Esophagus muscularis mucosa (tissue), 4 donors: ENCODE measurements around the gene EID3. TPM values are rescaled to one million over a fixed set of nuclear protein-coding genes. Genes with fewer than 3 reads are reported as not detected.

Source experiments
- DNase-seq: peaks from one replicate; pipeline ENCODE4 v3.0.0-alpha.2; 2017; ENCODE audit errors: extremely low spot score
- H3K27ac ChIP-seq, 4 donors: fragments of 200-600 bp; sonication (generic); replicated peaks in 1 of 4; 1 replicate in 3 of 4; 2 replicates in 1 of 4; pipeline ENCODE4 v1.5.1; 2016 to 2019; ENCODE audit warnings: mild to moderate bottlenecking in 1 of 4
- H3K27me3 ChIP-seq, 4 donors: fragments of 200-600 bp; sonication (generic); one replicate each; pipeline versions ENCODE4 v1.5.1 to v1.6.0; 2016 to 2019
- H3K36me3 ChIP-seq, 4 donors: fragments of 200-600 bp; sonication (generic); one replicate each; pipeline ENCODE4 v1.5.1; 2016 to 2019
- H3K4me1 ChIP-seq, 4 donors: fragments of 200-600 bp; sonication (generic); one replicate each; pipeline ENCODE4 v1.5.1; 2016 to 2019
- H3K4me3 ChIP-seq, 4 donors: fragments of 200-600 bp; sonication (generic); 1 replicate in 2 of 4; 2 replicates in 2 of 4; pipeline ENCODE4 v1.5.1; 2016 to 2019; ENCODE audit warnings: mild to moderate bottlenecking in 4 of 4, moderate library complexity in 1 of 4
- H3K9me3 ChIP-seq, 4 donors: fragments of 200-600 bp; sonication (generic); 1 replicate in 3 of 4; 2 replicates in 1 of 4; pipeline ENCODE4 v1.5.1; 2016 to 2019
- EP300 ChIP-seq: sonication (generic); formaldehyde crosslinking; IDR thresholded peaks from one replicate; pipeline ENCODE4 v1.6.1; 2017; ENCODE audit warnings: antibody characterized with exemption
- POLR2A ChIP-seq: fragments of 450-650 bp; IDR thresholded peaks from one replicate; pipeline ENCODE4 v1.6.1; 2017; ENCODE audit warnings: antibody characterized with exemption, moderate library complexity, mild to moderate bottlenecking, low read depth
- POLR2AphosphoS5 ChIP-seq, 2 donors: sonication (generic); formaldehyde crosslinking; IDR thresholded peaks; one replicate each; pipeline ENCODE4 v1.6.1; 2017; ENCODE audit warnings: antibody characterized with exemption in 2 of 2
- whole genome bisulfite sequencing: methylation state at CpG from one replicate; pipeline ENCODE4 v1.1.5; 2018; 5-methylcytosine and 5-hydroxymethylcytosine counted together
- intact Hi-C: fragments of 100-400 bp; cut with DNase I; formaldehyde crosslinking; loops from one replicate; pipeline ENCODE4 v1.15.1; 2023
- total RNA-seq, 4 donors: library from RNA; depleted of rRNA; stranded (reverse); fragments of >200 nt; gene quantifications; one replicate each; pipeline versions ENCODE4 v1.1.0 to v1.2.1, GENCODE V29; 2016
- TF ChIP-seq, protein P1 (sequence below), 3 experiments: fragments of 200-600 bp in 2 of 3; fragments of 450-650 bp in 1 of 3; sonication (generic) in 2 of 3; IDR thresholded peaks; one replicate each; pipeline ENCODE4 v1.5.1; 2017 to 2019; ENCODE audit warnings: antibody characterized with exemption in 3 of 3, mild to moderate bottlenecking in 2 of 3, moderate library complexity in 1 of 3

EID3 gene
- total RNA-seq, 4 donors from 2014 or later: 7.6 to 19.5 (median 12.1) TPM

DNA sequence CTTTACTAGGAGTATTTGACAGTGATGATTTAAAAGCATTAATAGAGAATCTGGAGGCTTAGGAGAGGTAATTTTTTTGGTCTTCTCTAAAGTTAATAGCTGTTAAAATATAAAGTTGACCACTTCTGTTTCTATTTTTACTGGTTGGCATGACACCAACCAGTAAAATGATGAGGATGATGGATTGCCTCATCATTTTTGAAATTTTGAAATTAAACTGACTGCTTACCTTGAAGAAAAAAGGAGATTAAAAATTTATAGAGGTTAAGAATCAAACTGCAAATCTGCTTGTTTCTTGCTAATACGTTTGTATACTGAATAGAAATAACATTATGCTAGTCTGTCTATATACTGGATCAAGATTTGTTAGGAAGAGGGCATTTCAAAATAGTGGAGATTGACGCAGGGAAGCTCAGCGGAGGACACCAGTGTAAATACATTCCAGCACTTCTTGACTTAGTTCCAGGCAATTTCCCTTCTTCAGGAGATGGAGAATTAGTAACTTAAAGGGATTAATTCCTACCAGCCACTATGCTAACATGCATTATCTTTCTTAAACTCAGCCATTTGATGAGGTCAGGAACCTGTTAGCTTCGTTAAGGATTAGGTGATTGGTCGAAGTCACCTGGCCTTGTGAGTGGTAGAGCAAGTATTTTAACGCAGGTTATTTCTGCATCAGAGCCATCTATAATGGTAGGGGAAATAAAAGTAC is 3.6 kb downstream of the EID3 start:
- intact Hi-C loops: no loop called here
- Histone ChIP-seq H3K4me1 (peaks cover 49 to 75% (median 66%) of the 10 kb centered on the region in 4 donors), H3K9me3 (no peaks in the 10 kb centered on the region), H3K4me3 (peak overlapping the region in 1 of 4 donors; percentile 2), H3K36me3 (peaks cover 12 to 57% (median 20%) of the 10 kb centered on the region in 4 donors), H3K27ac (peak overlapping the region; percentile 30 to 87 (median 40)), H3K27me3 (no peaks in the 10 kb centered on the region)
- WGBS: 57% methylated on average over 6 of the region's 6 CpGs
- TF ChIP-seq POLR2A (no peak), POLR2AphosphoS5 (IDR thresholded peaks at IDR 0.05) (peak in 1 of 2 donors; percentile 23)
- no peak for DNase-seq

DNA sequence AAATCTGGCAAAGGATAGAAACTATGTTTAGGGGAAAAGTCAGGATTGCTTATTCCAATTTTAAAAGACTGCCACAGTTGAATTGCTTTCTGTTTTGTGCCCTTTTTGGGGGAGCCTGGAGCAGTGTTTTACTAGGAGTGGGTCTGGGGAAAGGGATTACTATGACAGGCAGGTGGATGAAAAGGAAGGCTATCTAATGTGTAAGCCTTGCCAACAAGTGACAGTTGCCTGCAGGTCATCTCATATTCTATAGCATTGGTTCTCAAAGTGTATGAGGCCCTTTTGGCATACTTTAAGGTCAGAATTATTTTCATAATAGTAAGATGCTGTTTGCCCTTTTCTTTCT is 4.1 kb downstream of the EID3 start:
- TF ChIP-seq EP300: no peak
- no peaks in the 10 kb centered on the region for H3K9me3 ChIP-seq
- no peak for DNase-seq
- no peak overlapping the region for H3K4me3 ChIP-seq
- peaks cover 15 to 62% (median 25%) of the 10 kb centered on the region in 4 donors for H3K36me3 ChIP-seq
- H3K27ac ChIP-seq: peak overlapping the region; percentile 30 to 87 (median 40)
- H3K27me3 ChIP-seq: no peaks in the 10 kb centered on the region
- intact Hi-C loops: no loop called here
- H3K4me1 ChIP-seq: peaks cover 47 to 70% (median 62%) of the 10 kb centered on the region in 4 donors

DNA sequence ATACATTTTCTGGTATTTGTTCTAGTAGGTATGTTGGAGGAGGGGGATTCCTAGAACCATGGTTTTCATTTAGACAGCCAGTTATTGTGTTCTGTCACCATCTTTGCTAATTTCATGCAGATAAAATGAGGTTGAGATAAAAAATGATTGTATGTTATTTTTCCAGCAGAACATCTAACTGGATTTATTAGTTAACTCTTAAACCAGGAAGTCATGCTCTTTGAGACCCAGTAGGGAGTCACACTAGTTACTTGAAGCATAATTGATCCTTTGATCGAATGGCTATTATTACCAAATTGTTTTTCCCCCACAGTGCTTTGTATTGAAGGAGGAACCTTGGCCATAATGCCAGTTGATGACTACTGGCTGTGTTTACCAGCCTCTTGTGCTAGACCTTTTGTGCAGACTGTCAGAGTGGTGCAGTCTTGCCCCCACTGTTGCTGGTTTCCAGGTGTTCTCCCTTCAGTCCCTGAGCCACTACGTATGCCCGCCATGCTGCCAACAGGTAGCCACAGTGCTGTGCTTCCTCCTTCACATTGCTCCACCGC is 6.0 kb downstream of the EID3 start:
- no peak overlapping the region for H3K4me3 ChIP-seq
- TF ChIP-seq POLR2AphosphoS5 (IDR thresholded peaks at IDR 0.05) (no peak), EP300 (no peak), POLR2A (no peak)
- TF ChIP-seq, protein P1, sequence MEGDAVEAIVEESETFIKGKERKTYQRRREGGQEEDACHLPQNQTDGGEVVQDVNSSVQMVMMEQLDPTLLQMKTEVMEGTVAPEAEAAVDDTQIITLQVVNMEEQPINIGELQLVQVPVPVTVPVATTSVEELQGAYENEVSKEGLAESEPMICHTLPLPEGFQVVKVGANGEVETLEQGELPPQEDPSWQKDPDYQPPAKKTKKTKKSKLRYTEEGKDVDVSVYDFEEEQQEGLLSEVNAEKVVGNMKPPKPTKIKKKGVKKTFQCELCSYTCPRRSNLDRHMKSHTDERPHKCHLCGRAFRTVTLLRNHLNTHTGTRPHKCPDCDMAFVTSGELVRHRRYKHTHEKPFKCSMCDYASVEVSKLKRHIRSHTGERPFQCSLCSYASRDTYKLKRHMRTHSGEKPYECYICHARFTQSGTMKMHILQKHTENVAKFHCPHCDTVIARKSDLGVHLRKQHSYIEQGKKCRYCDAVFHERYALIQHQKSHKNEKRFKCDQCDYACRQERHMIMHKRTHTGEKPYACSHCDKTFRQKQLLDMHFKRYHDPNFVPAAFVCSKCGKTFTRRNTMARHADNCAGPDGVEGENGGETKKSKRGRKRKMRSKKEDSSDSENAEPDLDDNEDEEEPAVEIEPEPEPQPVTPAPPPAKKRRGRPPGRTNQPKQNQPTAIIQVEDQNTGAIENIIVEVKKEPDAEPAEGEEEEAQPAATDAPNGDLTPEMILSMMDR (IDR thresholded peaks at IDR 0.05): no peak
- no peaks in the 10 kb centered on the region for H3K9me3 ChIP-seq
- no peaks in the 10 kb centered on the region for H3K27me3 ChIP-seq
- H3K27ac ChIP-seq: no peak overlapping the region
- peaks cover 34 to 73% (median 44%) of the 10 kb centered on the region in 4 donors for H3K36me3 ChIP-seq
- no peak for DNase-seq
- 100% methylated on average over 4 of the region's 4 CpGs for WGBS
- H3K4me1 ChIP-seq: peaks cover 33 to 56% (median 45%) of the 10 kb centered on the region in 4 donors
- intact Hi-C loops: no loop called here

DNA sequence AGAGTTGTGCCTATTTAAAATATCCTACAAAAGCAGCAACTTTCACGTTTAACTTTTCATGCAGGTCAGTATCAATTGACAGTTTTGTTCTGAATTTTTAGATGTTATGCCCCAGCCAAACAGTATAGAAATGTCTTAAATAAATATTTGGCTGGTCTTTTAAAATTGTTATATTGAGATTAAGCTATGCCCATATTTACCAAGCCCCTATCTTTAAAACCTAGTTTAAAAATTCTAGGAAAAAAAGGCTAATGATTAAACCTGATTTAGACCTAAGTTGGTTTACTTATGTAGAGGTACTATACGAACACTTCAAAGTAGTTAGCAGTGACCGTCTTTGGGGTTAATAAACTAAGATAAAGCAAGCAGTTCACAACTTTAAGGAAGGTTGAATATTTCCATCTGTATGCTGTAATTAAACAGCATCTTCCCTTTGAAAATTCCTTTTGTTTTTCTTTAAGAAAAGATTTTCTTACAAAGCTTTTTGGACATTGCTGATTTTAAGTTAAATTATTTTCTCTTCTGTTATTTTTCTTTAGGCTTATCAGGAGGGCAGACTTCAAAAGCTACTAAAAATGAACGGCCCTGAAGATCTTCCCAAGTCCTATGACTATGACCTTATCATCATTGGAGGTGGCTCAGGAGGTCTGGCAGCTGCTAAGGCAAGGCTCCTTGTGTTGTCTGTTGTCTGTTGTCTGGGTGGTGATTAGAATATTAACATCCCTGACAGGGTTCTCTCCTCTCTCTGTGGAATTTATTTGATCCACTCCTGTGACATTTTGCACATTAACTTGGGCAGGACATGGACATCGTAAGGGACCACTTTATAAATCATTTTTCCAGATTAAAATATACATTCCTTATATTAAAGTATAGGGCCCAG is 7.5 kb downstream of the EID3 start:
- DNase-seq: no peak
- H3K27ac ChIP-seq: no peak overlapping the region
- H3K27me3 ChIP-seq: no peaks in the 10 kb centered on the region
- H3K4me1 ChIP-seq: peaks cover 18 to 53% (median 33%) of the 10 kb centered on the region in 4 donors
- no peaks in the 10 kb centered on the region for H3K9me3 ChIP-seq
- TF ChIP-seq EP300 (no peak), POLR2AphosphoS5 (IDR thresholded peaks at IDR 0.05) (peak in 1 of 2 donors; percentile 9), POLR2A (no peak)
- TF ChIP-seq, protein P1 (IDR thresholded peaks at IDR 0.05): no peak
- WGBS: 89% methylated on average over 5 of the region's 5 CpGs
- peaks cover 48 to 73% (median 56%) of the 10 kb centered on the region in 4 donors for H3K36me3 ChIP-seq
- no peak overlapping the region for H3K4me3 ChIP-seq
- intact Hi-C loops: no loop called here

DNA sequence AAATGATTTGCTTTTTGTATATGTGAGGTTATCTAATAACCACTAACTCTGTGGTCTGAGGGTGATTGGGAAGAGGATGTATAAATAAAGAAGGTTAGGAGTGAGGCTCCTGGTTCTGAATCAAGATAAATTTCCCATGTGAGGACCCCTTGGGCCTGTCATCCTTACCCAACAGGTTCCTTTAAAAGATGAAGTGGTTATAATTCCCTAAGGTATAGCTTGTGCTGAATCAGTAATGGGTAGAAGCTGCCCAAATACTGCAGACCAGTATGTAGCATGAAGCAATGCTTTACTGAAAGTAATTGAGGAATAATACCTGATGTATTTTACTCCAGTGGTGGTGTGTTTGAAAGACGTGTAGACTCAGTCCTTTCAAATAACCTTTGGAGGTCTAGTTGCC is 8.7 kb downstream of the EID3 start:
- peaks cover 61 to 82% (median 68%) of the 10 kb centered on the region in 4 donors for H3K36me3 ChIP-seq
- intact Hi-C loops: no loop called here
- DNase-seq: no peak
- no peaks in the 10 kb centered on the region for H3K27me3 ChIP-seq
- no peaks in the 10 kb centered on the region for H3K9me3 ChIP-seq
- 79% methylated on average over 1 of the region's 1 CpG for WGBS
- no peak overlapping the region for H3K4me3 ChIP-seq
- TF ChIP-seq POLR2A: no peak
- no peak for TF ChIP-seq EP300
- no peak for TF ChIP-seq POLR2AphosphoS5 (IDR thresholded peaks at IDR 0.05)
- TF ChIP-seq, protein P1 (IDR thresholded peaks at IDR 0.05): no peak
- peaks cover 6 to 41% (median 21%) of the 10 kb centered on the region in 4 donors for H3K4me1 ChIP-seq
- no peak overlapping the region for H3K27ac ChIP-seq
